ENCODE results near the gene LCP2. TPM values are rescaled to one million over a fixed set of nuclear protein-coding genes. Genes with fewer than 3 reads are reported as not detected.

The LCP2 gene
- total RNA-seq, 1 experiment from 2014 or later: not detected

DNA sequence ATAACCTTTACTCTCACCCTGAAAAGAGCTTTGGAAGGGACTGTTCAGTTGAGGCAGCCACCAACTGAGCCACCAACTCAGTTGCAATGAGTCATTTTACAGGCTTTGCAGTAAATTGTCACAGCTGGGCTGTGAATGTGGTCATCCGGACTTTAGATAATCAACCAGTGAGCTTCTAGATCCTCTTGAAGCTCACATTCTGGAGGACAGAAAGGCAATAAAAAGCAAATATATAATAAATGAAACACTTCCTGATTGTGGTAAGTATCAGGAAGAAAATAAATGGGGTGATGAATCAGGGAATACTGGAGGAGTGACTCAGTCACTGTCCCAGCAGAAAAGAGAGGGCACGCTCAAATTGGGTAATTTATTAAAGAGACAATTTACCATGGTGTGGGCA lies 78.0 kb downstream of the LCP2 start:
- Histone ChIP-seq H3K4me3 (0 out of 2 replicates have a peak overlapping the region, but pooled peaks have one; percentile 5), H3K4me1 (replicated peaks; ENCODE audit: insufficient read depth) (peaks cover 33% of the 10 kb centered on the region), H3K9me3 (ENCODE audit: insufficient read depth, low read depth) (peaks cover 4% of the 10 kb centered on the region; the same call in 1 of the 2 replicates), H2AFZ (no peak overlapping the region), H3K79me2 (ENCODE audit: low read depth) (no peaks in the 10 kb centered on the region), H3K9me2 (ENCODE audit: insufficient read depth) (no peaks in the 10 kb centered on the region), H3K36me3 (ENCODE audit: low read depth) (no peaks in the 10 kb centered on the region), H4K20me1 (ENCODE audit: insufficient read depth) (no peaks in the 10 kb centered on the region), H3K4me2 (peak overlapping the region; percentile 49), H3F3A (ENCODE audit: insufficient read depth, low read depth) (peaks cover 30% of the 10 kb centered on the region), H3K27me3 (ENCODE audit: insufficient read depth, low read depth) (no peaks in the 10 kb centered on the region), H3K27ac (peak overlapping the region; percentile 86)
- ChIA-PET POLR2A (ENCODE audit: unreplicated experiment) (interaction anchor here (0.6 kb wide), 1 partner anchor 1640 kb away, joined by 3 read pairs; the partner anchor contains the start of gene PANK3), CTCF (interaction anchor here (0.6 kb wide), 1 partner anchor 1935 kb away, joined by 6 read pairs; no protein-coding TSS in a partner anchor)
- TF ChIP-seq, protein P1, sequence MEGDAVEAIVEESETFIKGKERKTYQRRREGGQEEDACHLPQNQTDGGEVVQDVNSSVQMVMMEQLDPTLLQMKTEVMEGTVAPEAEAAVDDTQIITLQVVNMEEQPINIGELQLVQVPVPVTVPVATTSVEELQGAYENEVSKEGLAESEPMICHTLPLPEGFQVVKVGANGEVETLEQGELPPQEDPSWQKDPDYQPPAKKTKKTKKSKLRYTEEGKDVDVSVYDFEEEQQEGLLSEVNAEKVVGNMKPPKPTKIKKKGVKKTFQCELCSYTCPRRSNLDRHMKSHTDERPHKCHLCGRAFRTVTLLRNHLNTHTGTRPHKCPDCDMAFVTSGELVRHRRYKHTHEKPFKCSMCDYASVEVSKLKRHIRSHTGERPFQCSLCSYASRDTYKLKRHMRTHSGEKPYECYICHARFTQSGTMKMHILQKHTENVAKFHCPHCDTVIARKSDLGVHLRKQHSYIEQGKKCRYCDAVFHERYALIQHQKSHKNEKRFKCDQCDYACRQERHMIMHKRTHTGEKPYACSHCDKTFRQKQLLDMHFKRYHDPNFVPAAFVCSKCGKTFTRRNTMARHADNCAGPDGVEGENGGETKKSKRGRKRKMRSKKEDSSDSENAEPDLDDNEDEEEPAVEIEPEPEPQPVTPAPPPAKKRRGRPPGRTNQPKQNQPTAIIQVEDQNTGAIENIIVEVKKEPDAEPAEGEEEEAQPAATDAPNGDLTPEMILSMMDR (conservative IDR thresholded peaks at IDR 0.05): no peak
- TF ChIP-seq EZH2 (IDR thresholded peaks at IDR 0.05; ENCODE audit: low read depth): no peak
- DNase-seq: peak; percentile 18 to 98
- intact Hi-C loops (cut with micrococcal nuclease; ENCODE audit: unreplicated experiment): loop anchor here (5.0 kb wide), 2 partner anchors 247 to 637 kb away; partner anchors contain the start of gene SPDL1
- no TSS peak for BruUV-seq (replicated peaks)

DNA sequence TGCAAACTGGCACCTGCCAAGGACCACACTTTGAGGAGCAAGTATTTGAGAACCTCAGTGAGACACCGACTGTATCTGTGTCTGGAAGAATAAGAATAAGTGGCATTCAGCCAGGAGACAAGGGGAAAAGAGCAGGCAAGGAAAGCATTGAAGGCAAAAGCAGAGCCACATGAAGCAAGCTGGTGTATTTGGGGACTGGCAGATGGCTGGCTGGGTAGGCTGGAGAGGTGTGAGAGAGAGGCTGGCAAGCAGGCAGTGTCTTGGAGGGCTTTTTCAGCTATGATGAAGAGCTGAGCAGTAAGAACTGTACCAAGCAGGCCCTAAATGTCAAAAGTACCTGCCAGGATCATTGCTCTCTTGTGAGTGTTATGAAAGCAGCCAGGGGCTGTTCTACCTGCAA lies 78.9 kb downstream of the LCP2 start:
- POLR2A ChIA-PET (ENCODE audit: unreplicated experiment): no interaction called here
- H4K20me1 ChIP-seq (ENCODE audit: insufficient read depth): no peaks in the 10 kb centered on the region
- peaks cover 30% of the 10 kb centered on the region for H3F3A ChIP-seq (ENCODE audit: insufficient read depth, low read depth)
- peaks cover 4% of the 10 kb centered on the region; the same call in 1 of the 2 replicates for H3K9me3 ChIP-seq (ENCODE audit: insufficient read depth, low read depth)
- no peak overlapping the region for H2AFZ ChIP-seq
- no peaks in the 10 kb centered on the region for H3K36me3 ChIP-seq (ENCODE audit: low read depth)
- no peak for DNase-seq
- peak overlapping the region; percentile 86 for H3K27ac ChIP-seq
- intact Hi-C loops (cut with micrococcal nuclease; ENCODE audit: unreplicated experiment): loop anchor here (5.0 kb wide), 2 partner anchors 246 to 636 kb away; partner anchors contain the start of gene SPDL1
- H3K4me1 ChIP-seq (replicated peaks; ENCODE audit: insufficient read depth): peaks cover 33% of the 10 kb centered on the region
- H3K9me2 ChIP-seq (ENCODE audit: insufficient read depth): no peaks in the 10 kb centered on the region
- no peaks in the 10 kb centered on the region for H3K79me2 ChIP-seq (ENCODE audit: low read depth)
- no peak for TF ChIP-seq EZH2 (IDR thresholded peaks at IDR 0.05; ENCODE audit: low read depth)
- TF ChIP-seq, protein P1 (conservative IDR thresholded peaks at IDR 0.05): no peak
- H3K27me3 ChIP-seq (ENCODE audit: insufficient read depth, low read depth): no peaks in the 10 kb centered on the region
- CTCF ChIA-PET: interaction anchor here (1.0 kb wide), 1 partner anchor 134 kb away, joined by 3 read pairs; no protein-coding TSS in a partner anchor
- BruUV-seq (replicated peaks): no TSS peak
- peak overlapping the region; percentile 49 for H3K4me2 ChIP-seq
- H3K4me3 ChIP-seq: no peak overlapping the region

DNA sequence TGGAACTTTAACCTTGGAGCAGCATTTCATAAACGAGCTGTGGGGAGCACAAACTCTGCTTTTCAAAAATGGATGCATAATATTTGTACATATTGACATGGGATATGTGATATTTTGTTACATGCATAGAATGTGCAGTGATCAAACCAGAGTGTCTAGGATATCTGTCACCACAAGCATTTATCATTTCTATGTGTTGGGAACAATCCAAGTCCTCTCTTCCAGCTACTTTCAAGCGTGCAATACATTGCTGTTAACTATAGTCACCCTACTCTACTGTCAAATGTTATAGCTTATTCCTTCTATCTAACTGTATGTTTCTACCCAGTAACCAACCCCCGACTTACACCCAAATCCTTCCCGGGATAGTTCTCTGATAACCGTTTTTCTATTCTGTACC lies 79.7 kb downstream of the LCP2 start:
- no peaks in the 10 kb centered on the region for H3K79me2 ChIP-seq (ENCODE audit: low read depth)
- no peak for DNase-seq
- peaks cover 38% of the 10 kb centered on the region for H3K4me1 ChIP-seq (replicated peaks; ENCODE audit: insufficient read depth)
- ChIA-PET POLR2A (ENCODE audit: unreplicated experiment) (no interaction called here), CTCF (interaction anchor here (0.5 to 0.6 kb wide), 2 partner anchors 51 to 733 kb away, joined by 4 to 24 read pairs; no protein-coding TSS in a partner anchor)
- peak overlapping the region; percentile 86 for H3K27ac ChIP-seq
- no peaks in the 10 kb centered on the region for H4K20me1 ChIP-seq (ENCODE audit: insufficient read depth)
- H3K27me3 ChIP-seq (ENCODE audit: insufficient read depth, low read depth): no peaks in the 10 kb centered on the region
- peaks cover 4% of the 10 kb centered on the region; the same call in 1 of the 2 replicates for H3K9me3 ChIP-seq (ENCODE audit: insufficient read depth, low read depth)
- H2AFZ ChIP-seq: no peak overlapping the region
- H3K4me3 ChIP-seq: no peak overlapping the region
- H3K36me3 ChIP-seq (ENCODE audit: low read depth): no peaks in the 10 kb centered on the region
- no peak for TF ChIP-seq EZH2 (IDR thresholded peaks at IDR 0.05; ENCODE audit: low read depth)
- TF ChIP-seq, protein P1 (conservative IDR thresholded peaks at IDR 0.05): no peak
- no peak overlapping the region for H3K4me2 ChIP-seq
- BruUV-seq (replicated peaks): no TSS peak
- peaks cover 34% of the 10 kb centered on the region for H3F3A ChIP-seq (ENCODE audit: insufficient read depth, low read depth)
- intact Hi-C loops (cut with micrococcal nuclease; ENCODE audit: unreplicated experiment): loop anchor here (2.0 to 5.0 kb wide), 4 partner anchors 33 to 1231 kb away; partner anchors contain the start of gene SPDL1
- no peaks in the 10 kb centered on the region for H3K9me2 ChIP-seq (ENCODE audit: insufficient read depth)
